Fibroblast of the aortic adventitia (primary cell): ENCODE data around the gene CPVL. TPM values are rescaled to one million over a fixed set of nuclear protein-coding genes. Genes with fewer than 3 reads are reported as not detected.

ENCODE experiments used
- DNase-seq: peaks from one replicate; pipeline ENCODE4 v3.0.0-alpha.2; 2010; ENCODE audit warnings: low read depth
- H3K4me3 ChIP-seq: 2 replicates; pipeline ENCODE4 v1.5.1; 2011; ENCODE audit warnings: low read depth, mild to moderate bottlenecking, control low read depth, low read length, moderate library complexity
- total RNA-seq: library from RNA; depleted of rRNA; stranded (reverse); fragments of >200 nt; gene quantifications from 2 replicates; pipeline ENCODE4 v1.2.3, GENCODE V29; 2012; ENCODE audit warnings: low replicate concordance
- TF ChIP-seq, protein P1 (sequence below): IDR thresholded peaks from 2 replicates; pipeline ENCODE4 v1.5.1; 2011; ENCODE audit warnings: mild to moderate bottlenecking, low read length, control low read depth, inconsistent platforms; ENCODE audit not compliant: insufficient read depth

Gene CPVL
- total RNA-seq, 1 donor = 0.54 TPM

DNA sequence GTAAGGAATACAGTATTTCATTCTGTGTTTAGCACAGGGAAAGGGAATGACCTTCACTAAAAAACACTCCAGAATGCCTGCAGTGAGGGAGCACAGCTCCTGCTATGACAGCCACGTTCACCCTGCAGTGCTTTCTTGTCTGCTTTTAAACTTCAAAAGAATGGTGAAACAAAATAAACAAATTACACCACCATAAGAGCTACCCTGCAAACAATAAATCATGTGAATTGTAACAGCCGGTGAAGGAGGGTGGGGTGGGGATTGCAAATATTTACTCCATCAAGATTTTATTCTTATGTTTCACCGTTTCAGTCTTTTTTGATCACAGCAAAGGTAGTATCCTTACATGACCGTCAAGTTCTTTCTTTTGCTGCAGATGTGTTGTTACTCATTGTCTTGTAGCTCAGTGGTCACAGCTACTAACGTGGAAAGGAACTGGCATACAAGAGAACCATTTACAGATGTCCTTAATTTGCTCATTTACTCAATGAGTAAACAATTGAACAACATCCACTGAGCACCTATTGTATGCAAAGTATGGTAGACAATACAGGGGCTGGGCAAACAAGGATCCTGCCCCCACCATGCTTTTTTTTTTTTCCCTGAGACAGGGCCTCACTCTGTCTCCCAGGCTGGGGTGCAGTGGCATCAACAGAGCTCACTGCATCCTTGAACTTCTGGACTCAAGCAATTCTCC, 44.2 kb upstream of the CPVL start:
- TF ChIP-seq, protein P1, sequence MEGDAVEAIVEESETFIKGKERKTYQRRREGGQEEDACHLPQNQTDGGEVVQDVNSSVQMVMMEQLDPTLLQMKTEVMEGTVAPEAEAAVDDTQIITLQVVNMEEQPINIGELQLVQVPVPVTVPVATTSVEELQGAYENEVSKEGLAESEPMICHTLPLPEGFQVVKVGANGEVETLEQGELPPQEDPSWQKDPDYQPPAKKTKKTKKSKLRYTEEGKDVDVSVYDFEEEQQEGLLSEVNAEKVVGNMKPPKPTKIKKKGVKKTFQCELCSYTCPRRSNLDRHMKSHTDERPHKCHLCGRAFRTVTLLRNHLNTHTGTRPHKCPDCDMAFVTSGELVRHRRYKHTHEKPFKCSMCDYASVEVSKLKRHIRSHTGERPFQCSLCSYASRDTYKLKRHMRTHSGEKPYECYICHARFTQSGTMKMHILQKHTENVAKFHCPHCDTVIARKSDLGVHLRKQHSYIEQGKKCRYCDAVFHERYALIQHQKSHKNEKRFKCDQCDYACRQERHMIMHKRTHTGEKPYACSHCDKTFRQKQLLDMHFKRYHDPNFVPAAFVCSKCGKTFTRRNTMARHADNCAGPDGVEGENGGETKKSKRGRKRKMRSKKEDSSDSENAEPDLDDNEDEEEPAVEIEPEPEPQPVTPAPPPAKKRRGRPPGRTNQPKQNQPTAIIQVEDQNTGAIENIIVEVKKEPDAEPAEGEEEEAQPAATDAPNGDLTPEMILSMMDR = no peak
- no peak overlapping the region for H3K4me3 ChIP-seq
- no peak for DNase-seq

- no peak overlapping the region for H3K4me3 ChIP-seq
- DNase-seq = peak; percentile 42
- TF ChIP-seq, protein P1 = peak; percentile 90
Observed at GRCh38 chr7:29189743-29190201, 43.4 kb upstream of the CPVL start.

DNA sequence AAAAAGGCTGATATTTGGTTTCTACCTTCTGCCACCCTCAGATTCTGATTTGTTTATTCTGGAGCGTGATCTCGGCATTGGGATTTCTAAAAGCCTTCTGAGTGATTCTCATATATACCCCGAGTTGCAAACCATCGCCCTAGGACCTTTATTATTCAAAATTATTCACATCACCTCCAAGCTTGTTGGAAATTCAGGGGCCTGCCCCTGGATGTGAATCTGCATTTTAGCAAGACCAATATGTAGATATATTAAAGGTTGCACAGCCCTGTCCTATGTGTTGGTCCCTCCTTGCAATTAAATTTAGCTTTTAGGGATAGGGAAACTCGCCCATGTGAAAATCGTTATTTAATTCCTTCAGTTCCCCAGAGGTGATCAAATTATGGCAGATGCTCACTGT, 39.3 kb upstream of the CPVL start:
- H3K4me3 ChIP-seq = no peak overlapping the region
- DNase-seq = no peak
- TF ChIP-seq, protein P1 = no peak

DNA sequence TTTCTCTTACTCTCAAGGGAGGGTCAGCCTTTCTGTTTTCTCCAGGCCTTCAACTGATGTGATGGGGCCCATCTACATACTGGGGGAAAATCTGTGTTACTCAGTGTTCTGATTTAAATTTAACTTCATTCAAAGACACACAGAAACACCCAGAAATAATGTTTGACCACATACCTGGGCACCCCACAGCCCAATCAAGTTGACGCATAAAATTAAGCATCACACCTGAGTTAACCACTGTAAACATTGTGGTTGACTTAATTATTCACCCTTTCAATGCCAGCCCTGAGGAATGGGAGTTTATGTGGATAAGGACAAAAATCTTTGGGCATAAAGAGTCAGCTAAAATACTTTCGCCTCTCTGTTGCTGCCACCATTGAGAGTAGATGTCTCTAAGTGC, 38.3 kb upstream of the CPVL start:
- TF ChIP-seq, protein P1 = no peak
- no peak overlapping the region for H3K4me3 ChIP-seq
- no peak for DNase-seq

DNA sequence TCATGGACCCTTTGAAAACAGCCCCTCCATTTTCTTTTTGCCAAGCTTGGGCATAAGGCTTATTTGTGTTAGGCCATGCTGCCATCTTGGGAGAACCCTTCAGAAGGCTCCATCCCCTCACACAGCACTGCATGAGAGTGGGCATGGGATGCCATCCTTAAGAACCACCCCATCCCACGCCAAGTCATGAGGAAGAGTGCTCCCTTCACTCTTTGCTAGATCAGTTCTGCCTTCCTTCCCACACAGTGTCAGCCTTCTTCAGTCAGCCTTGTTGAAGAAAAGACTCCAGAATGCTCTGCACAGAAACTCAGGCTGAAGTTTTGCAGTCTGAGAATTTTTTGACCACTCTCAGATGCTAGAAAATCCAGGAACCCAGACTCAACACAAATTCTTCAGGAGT, 32.8 kb upstream of the CPVL start:
- TF ChIP-seq, protein P1 = no peak
- DNase-seq = no peak
- H3K4me3 ChIP-seq = no peak overlapping the region

- no peak for DNase-seq
- TF ChIP-seq, protein P1 = no peak
- no peak overlapping the region for H3K4me3 ChIP-seq
Observed at GRCh38 chr7:29177963-29178600, 31.7 kb upstream of the CPVL start.
